ENCODE results near the gene CCNT2. TPM values are rescaled to one million over a fixed set of nuclear protein-coding genes. Genes with fewer than 3 reads are reported as not detected.
"Not testable (repeated sequence)": the region's sequence is repeated elsewhere in the genome, so short reads cannot be mapped to it uniquely, and the experiment has no call there.

CCNT2 gene
- polyA plus RNA-seq (ENCODE audit: insufficient read length): 83.6 TPM
- long read RNA-seq, donor 1, full-length matches to known transcripts: 13 of 53 reads
- long read RNA-seq, donor 1, partial matches to known transcripts: 40 of 53 reads
- long read RNA-seq, donor 1, other reads (novel, unspliced or antisense): 0 of 53 reads
- long read RNA-seq, donor 2, full-length matches to known transcripts: 10 of 18 reads
- long read RNA-seq, donor 2, partial matches to known transcripts: 8 of 18 reads
- long read RNA-seq, donor 2, other reads (novel, unspliced or antisense): 0 of 18 reads
- long read RNA-seq, donor 3, full-length matches to known transcripts: 15 of 20 reads
- long read RNA-seq, donor 3, partial matches to known transcripts: 5 of 20 reads
- long read RNA-seq, donor 3, other reads (novel, unspliced or antisense): 0 of 20 reads
- long read RNA-seq, donor 4, full-length matches to known transcripts: 3 of 3 reads
- long read RNA-seq, donor 4, partial matches to known transcripts: 0 of 3 reads
- long read RNA-seq, donor 4, other reads (novel, unspliced or antisense): 0 of 3 reads
- long read RNA-seq, donor 5, full-length matches to known transcripts: 13 of 44 reads
- long read RNA-seq, donor 5, partial matches to known transcripts: 31 of 44 reads
- long read RNA-seq, donor 5, other reads (novel, unspliced or antisense): 0 of 44 reads
- long read RNA-seq, donor 6, full-length matches to known transcripts: 22 of 22 reads
- long read RNA-seq, donor 6, partial matches to known transcripts: 0 of 22 reads
- long read RNA-seq, donor 6, other reads (novel, unspliced or antisense): 0 of 22 reads
- long read RNA-seq, donor 7, full-length matches to known transcripts: 16 of 27 reads
- long read RNA-seq, donor 7, partial matches to known transcripts: 5 of 27 reads
- long read RNA-seq, donor 7, other reads (novel, unspliced or antisense): 6 of 27 reads
- long read RNA-seq, donor 8, full-length matches to known transcripts: 8 of 8 reads
- long read RNA-seq, donor 8, partial matches to known transcripts: 0 of 8 reads
- long read RNA-seq, donor 8, other reads (novel, unspliced or antisense): 0 of 8 reads

DNA sequence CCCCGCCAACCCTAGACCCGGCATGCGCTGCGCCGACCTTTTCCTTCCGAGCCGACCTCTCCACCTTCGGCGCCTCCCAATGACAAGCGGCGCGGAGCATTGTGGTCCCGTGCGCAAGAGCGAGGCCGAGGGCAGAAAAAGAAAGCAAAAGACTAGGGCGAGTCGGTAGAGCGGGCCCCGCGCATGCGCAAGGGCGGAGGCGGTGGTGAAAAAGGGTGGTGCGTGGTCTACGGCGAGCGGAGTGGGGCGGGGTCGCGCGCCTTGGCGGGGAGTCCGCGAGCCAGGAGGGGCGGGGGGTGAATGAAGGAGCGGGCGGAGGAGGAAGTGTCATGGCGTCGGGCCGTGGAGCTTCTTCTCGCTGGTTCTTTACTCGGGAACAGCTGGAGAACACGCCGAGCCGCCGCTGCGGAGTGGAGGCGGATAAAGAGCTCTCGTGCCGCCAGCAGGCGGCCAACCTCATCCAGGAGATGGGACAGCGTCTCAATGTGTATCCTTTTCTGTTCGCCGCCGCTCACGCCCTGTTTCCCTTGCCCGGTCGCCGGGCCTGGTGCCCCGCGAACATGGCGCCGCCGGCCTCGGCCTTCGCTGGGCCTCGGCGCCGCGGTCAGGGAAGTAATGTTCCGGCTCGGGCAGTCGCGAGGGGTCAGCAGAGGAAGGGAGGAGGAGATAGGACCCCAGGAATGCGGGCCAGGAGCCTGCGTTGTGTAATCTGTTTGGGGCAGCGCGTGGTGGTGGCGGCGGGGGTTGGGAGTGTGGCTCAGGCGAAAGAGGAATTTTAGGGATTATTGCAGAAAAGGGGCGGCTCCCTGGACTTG, at the start of gene CCNT2:
Gene CCNT2 (plus strand): TSS at position 297 of the 815 bp plus-strand sequence. CDS start 33 bp downstream, at position 330.
- peak; percentile 99 for DNase-seq

DNA sequence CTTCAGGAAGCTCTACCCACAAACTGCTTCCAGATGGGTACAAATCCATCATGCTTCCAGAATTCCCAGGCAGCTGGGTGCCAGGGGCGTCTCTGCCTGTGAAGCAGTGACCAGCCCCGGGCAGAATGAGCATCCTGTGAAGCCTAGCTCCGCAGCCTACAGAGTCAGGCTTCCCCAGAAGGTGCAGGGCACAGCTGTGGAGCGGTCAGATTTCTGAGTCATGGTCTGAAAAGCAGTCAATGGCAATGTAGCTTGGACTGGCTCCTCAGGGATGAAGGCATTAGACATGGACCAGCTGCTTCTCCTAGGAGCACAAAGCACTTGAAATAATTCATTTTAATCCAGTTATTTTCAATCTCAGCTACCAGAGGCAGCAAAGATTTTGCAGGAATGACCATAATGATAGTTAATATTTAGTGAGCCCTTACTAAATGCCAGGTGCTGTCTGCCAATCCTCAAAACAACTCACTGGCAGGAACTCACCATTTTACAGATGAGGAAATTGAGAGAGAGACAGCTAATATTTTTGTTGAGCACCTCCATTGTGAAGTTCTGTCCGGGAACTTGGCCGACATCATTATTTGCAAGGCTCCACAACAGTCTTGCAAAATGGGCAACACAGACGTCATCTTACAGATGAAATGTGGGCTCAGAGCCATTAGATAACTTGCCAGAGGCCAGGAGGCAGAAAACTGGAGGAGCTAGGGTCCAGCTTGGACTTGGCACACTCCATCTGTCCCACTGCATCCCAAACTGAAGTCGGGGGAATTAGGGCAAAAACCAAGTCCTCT, 48.5 kb upstream of the CCNT2 start:
- DNase-seq: no peak

DNA sequence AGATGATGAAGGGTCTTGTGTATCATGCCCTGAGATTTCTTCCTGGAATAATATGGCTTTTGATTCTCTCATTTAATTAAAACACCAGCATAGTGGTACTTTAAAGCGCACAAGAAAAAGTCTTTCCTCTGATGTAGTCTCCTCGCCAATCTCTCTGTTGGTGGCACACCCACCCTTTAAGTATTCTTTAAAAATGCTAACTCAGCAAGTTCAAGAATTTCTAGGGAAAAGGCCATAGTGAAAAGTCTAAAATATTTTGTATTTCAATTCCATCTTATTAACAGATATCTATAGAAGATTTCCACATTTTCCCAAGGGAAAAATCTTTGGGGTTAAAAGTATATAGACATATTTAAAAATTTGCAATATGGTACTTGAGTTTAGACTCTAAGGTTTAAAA, 45.5 kb upstream of the CCNT2 start:
- DNase-seq: no peak

DNA sequence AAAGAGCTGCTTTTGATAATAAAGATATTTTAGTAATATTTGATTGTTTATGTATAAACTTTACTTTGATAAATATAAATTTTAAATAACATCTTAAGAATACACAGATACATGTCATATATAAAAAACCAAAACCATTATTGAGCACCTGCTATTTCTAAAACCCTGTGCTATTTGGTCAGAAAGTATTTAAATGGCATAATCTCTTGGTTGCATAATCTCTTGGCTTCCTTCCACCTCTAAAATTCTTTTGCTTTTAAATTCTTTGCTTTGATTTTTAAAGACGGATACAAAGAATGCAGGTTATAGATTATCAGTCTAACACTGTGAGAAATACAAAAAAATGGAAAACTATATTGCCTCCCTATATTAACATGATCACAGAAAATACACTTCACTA, 43.3 kb upstream of the CCNT2 start:
- no peak for DNase-seq

DNA sequence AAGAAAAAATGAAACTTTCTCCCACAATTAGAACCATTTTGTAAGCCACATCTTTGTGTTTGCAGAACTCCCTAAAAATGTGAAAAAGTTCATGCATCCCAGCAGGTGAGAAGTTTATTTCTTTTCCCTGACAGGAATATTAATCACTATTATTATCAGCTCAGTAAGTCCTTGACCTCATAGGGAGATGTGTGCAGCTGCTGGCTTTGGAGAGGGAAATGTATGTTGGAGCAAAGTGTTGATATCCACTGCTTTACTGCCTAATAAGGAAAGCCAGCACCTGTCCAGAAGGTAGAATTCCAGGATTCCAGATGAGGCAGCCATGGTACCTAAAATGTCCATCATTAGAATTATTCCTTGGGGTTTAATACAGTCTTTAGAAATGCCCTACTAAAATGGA, 35.8 kb upstream of the CCNT2 start:
- DNase-seq: no peak

DNA sequence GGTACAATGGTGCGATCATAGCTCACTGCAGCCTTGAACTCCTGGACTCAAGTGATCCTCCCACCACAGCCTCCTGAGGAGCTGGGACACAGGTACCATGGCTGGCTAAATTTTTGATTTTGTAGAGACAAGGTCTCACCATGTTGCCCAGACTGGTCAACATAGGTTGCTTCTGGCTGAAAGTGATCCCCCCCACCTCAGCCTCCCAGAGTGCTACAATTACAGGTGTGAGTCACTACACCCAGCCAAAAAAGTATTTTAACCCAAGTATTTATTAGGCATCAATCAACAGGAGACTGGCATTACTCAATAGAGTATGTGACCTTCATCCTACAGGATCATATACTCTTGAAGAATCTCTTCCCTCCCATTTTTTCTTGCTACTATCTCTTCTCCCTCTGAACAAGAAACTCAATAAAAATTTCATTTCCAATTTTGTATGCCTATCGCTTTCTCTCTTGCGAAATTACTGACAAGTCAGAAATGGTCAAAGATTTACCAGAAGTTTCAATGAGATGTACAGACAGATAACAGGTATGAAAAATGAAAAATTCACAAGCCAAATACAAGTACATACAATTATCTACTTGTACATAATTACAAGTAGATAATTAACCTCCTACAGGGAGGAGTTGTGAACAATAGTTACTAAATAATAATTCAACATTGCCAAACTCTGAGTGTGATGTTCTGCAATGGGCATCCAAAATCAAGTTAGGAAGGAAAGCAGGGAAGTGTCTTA, 34.9 kb upstream of the CCNT2 start:
- no peak for DNase-seq

DNA sequence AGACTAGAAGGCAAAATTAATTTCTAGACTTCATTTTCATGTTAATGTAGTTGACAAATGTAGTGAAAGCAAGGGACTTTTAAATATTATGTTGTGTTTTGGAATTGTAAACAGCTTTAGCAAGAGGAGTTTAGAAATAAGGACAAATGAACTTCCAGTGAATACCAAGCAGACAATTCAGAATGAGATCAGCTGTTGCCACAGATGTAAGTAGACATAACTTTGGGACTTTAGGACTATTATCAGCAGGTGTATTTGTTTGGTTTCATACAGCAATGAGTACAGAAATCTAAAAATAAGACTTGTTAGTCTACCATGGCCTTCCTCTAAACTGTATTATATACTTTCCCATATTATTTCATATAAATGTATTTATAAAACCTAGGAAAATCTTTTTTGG, 34.2 kb upstream of the CCNT2 start:
- DNase-seq: no peak

DNA sequence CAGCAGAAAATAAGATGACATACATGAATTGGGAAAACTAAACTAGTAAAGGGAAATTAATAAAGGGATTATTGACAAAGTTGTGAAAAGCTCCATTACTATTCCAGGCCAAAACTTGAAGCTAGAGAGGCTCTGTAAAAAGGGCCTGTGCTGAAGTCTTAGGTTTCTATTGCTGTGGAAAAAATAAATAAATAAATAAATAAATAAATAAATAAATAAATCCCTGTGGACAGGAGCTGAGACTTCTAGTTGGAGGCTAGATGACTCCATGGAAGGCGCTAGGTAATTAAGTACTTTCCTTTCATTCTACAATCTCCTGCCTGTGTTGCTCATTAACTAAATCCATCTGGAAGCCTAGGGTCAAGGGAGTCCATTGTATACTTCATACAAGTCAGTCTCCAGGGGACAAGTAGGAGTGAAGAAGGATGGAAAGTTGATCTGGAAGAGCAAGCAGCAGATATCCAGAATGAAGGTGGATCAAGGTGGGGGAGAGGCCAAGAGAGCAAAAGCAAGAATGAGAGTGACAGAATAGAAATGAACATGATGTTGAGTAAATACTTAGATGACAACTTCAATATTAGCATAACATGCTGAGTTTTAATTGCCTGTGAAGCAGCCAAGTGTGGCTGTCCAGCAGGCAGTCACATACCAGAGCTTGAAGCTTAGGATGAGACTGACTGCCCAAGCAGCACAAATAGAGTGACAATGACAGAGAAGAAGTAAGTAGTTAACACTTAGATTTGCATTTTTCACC, 26.2 kb upstream of the CCNT2 start:
- no peak for DNase-seq

DNA sequence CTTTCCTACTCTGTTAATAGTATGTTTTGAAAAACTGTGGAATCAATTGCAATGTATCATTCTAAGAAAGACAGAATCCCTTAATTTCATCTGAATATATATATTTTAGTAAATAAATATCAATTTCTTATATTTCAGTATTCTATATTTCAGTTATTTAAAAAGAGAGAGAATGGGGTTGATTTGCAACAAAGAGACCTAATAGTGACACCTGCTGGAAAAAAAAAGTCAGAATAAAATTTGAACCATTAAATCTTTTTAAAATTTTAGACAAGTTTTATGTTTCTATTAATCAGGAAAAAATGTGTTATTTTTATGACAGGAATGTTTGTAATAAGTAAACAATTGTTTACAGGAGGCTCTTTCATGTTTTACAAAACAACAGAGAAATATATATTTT, 20.7 kb upstream of the CCNT2 start:
- no peak for DNase-seq

DNA sequence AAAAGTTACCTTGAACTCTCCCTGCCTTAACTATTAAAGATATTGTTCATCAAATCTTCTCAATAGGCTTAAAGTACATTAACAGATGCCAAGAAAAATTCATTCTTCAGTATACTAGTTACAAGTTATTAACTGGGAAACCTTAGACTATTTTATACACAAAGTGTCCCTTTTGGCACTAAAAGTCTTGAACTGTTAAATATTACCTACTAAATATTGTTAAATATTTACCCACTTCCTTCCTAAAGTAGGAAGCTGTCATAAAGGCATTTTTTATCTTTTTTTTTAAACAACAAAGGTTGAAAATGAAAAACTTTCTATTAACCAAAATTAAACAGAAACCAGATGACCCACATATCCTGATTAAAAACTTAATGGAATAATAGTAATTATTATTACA, 19.4 kb upstream of the CCNT2 start:
- DNase-seq: no peak

DNA sequence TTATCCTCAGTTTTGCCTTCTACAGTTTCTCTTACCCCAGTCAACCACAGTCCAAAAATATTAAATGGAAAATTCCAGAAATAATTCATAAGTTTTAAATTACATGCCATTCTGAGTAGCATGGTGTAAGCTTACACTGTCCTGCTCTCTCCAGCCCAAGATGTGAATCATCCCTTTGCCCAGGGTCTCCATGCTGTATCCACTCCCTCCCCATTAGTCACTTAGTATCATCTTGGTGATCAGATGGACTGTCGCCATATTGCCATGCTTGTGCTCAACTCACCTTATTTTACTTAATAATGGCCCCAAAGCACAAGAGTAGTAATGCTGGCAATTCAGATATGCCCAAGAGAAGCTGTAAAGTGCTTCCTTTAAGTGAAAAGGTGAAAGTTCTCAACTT, 18.5 kb upstream of the CCNT2 start:
- no peak for DNase-seq

DNA sequence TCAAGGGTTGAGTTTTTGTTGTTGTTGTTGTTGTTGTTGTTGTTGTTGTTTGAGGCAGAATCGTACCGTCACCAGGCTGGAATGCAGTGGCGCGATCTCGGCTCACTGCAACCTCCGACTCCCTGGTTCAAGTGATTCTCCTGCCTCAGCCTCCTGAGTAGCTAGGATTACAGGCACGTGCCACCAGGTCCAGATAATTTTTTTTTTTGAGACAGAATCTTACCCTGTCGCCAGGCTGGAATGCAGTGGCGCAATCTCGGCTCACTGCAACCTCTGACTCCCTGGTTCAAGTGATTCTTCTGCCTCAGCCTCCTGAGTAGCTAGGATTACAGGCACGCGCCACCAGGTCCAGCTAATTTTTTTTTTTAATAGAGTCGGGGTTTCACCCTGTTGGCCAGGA, 14.9 kb upstream of the CCNT2 start:
- not testable (repeated sequence) for DNase-seq

DNA sequence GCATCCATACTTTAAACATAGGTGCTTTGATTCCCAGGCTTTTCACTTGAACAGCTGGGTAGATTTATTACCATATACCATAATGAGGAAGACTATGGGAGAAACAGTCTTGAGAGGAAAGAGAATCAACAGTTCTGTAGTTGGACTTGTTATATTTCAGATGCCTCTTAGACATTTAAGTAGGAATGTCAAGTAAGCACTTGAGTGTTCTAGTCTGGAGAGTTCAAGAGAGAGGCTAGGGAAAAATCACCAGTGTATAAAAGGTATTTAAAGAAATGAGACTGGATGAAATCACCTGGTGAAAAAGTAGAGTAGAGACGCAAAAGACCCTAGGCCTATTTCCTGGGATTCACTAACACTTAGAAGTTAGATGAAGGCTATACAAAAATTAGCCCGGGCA, 13.5 kb upstream of the CCNT2 start:
- DNase-seq: no peak

DNA sequence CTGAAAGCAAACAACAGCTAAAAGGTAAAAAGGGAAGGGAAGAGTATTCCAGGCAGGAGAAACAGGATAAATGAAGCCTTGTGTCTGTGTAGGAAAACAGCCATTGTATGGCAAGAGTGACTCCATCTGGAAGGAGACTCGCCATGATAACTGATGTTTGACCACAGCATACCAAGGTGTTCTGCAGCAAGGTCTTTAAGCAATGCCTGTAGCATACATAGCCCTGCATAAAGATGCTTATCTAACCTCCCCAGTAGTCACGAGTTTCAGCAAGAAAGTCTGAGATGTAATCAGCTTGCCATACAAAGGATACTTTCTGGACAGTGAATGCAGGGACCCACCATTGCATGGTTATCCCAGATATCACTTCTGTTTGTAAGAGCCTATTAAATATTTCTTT, 11.9 kb upstream of the CCNT2 start:
- no peak for DNase-seq

DNA sequence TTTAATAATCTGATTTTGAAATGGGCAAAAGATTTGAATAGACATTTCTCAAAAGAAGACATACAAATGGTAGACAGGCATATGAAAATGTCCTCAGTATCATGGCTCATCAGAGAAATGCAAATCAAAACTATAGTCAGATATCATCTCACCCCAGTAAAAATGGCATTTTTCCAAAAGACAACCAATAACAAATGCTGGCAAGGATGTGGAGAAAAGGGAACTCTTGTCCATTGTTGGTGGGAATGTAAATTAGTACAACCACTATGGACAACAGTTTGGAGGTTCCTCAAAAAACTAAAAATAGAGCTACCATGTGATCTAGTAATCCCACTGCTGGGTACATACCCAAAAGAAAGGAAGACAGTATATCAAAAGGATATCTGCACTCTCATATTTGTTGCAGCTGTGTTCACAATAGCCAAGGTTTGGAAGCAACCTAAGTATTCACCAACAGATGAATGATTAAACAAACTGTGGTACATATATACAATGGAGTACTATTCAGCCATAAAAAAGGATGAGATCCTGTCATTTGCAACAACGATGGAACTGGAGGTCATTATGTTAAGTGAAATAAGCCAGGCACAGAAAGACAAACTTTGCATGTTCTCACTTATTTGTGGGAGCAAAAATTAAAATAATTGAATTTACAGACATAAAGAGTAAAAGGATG, 11.0 kb upstream of the CCNT2 start:
- not testable (repeated sequence) for DNase-seq

DNA sequence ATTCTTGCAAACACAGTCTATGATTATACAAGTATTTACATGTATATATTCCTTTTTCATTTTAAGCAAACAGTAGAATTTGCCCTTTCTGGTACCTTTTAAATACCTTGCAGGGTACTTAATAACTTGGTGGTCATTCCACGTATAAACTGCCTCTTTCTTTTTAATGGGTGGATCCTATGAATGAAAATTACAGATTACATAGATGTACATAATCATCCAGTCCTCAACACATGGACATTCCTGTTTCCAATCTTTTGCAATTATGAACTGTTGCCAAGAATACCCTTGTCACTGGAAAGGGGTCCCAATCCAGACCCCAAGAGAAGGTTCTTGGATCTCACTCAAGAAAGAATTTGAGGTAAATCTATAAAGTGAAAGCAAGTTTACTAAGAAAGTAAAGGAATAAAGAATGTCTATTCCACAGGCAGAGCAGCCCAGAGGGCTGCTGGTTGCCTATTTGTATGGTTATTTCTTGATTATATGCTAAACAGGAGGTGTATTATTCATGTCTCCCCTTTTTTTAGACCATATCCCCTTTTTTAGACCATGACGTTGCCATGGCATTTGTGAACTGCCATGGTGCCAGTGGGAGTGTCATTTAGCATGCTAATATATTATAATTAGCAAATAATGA, 7.7 kb upstream of the CCNT2 start:
- no peak for DNase-seq

DNA sequence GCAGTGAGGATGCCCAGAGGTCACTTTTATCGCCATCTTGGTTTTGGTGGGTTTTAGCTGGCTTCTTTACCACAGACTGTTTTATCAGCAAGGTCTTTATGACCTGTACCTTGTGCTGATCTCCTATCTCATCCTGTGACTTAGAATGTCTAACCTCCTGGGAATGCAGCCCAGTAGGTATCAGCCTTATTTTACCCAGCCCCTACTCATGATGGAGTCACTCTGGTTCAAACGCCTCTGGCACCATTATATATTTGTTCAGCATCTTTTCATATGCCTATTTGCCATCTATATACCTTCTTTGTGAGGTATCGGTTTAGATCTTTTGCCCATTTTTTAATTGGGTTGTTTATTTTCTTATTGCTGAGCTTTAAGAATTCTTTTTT, 7.2 kb upstream of the CCNT2 start:
- no peak for DNase-seq

DNA sequence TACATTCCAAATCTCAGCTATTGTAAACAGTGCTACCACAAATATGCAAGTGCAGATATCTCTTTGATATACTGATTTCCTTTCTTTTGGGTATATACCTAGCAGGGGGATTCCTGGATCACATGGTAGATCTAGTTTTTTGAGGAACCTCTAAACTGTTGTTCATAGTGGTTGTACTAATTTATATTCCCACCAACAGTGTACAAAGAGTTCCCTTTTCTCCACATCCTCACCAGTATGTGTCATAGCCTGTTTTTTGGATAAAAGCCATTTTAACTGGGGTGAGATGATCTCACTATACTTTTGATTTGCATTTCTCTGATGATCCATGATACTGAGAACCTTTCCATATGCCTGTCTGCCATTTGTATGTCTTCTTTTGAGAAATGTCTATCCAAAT, 6.3 kb upstream of the CCNT2 start:
- no peak for DNase-seq

Measured in left kidney (tissue), 8 donors.